GM12878 (cell line): ENCODE results near the gene APCDD1. TPM values are rescaled to one million over a fixed set of nuclear protein-coding genes. Genes with fewer than 3 reads are reported as not detected.

ENCODE experiments used
- ATAC-seq: fragments of 200-7000 bp; cut with Tn5 transposase; 3 replicates; pipeline ENCODE4 v1.9.1; 2020; ENCODE audit warnings: mild to moderate bottlenecking, moderate library complexity
- BruUV-seq: library from RNA; stranded (reverse); fragments of 400-500 nt; replicated peaks from 2 replicates; lab custom pipeline; 2021; lab: Mats Ljungman, UMichigan
- CTCF ChIA-PET: fragments of 300-600 bp; sonication (Branson Sonifier 250); formaldehyde crosslinking; extraction: SDS; loops from one replicate; lab custom pipeline; 2021; ENCODE audit warnings: inconsistent platforms; lab: Yijun Ruan, JAX
- POLR2A ChIA-PET: fragments of 350-600 bp; formaldehyde crosslinking; extraction: SDS; loops from one replicate; lab custom pipeline; 2021; ENCODE audit warnings: inconsistent platforms; lab: Charles Lee
- RAD21 ChIA-PET: fragments of 300-600 bp; sonication (Branson Sonifier 250); formaldehyde crosslinking; loops from one replicate; lab custom pipeline; 2023; ENCODE audit warnings: antibody characterized with exemption; ENCODE audit not compliant: unreplicated experiment; lab: Charles Lee
- SMC1A ChIA-PET: fragments of 300-600 bp; sonication (Branson Sonifier 250); formaldehyde crosslinking; loops from one replicate; lab custom pipeline; 2023; ENCODE audit not compliant: unreplicated experiment, uncharacterized antibody; lab: Charles Lee
- DNase-seq: peaks from one replicate; pipeline ENCODE4 v3.0.0-alpha.2; 2011; ENCODE audit warnings: low read depth, low spot score
- FAIRE-seq: peaks from 3 replicates; lab custom pipeline; 2011; peaks lifted over from hg19 to GRCh38; lab: Jason Lieb, UNC
- H2AFZ ChIP-seq: 2 replicates; pipeline ENCODE4 v1.6.0; 2011; ENCODE audit warnings: low read depth, low read length, control low read depth; ENCODE audit not compliant: control insufficient read depth
- H3K27ac ChIP-seq: 2 replicates; pipeline ENCODE4 v1.5.1; 2011; ENCODE audit warnings: control low read depth; ENCODE audit not compliant: control insufficient read depth, insufficient read depth
- H3K27me3 ChIP-seq, 2 experiments: replicated peaks in 1 of 2; 2 replicates each; pipeline versions ENCODE4 v1.6.0 to v1.6.1; 2011; ENCODE audit warnings: low read length in 1 of 2; ENCODE audit not compliant: control insufficient read depth in 2 of 2, insufficient read depth in 2 of 2
- H3K36me3 ChIP-seq, 2 experiments: 2 replicates each; pipeline ENCODE4 v1.5.1; 2011; ENCODE audit warnings: low read length in 1 of 2; ENCODE audit not compliant: control insufficient read depth in 2 of 2, insufficient read depth in 2 of 2
- H3K4me1 ChIP-seq: 2 replicates; pipeline ENCODE4 v1.6.1; 2011; ENCODE audit warnings: mild to moderate bottlenecking, low read length, moderate library complexity, mixed read lengths; ENCODE audit not compliant: control insufficient read depth, insufficient read depth
- H3K4me2 ChIP-seq: 2 replicates; pipeline ENCODE4 v1.6.0; 2011; ENCODE audit warnings: control low read depth; ENCODE audit not compliant: control insufficient read depth, insufficient read depth
- H3K4me3 ChIP-seq: fragments of 200-600 bp; sonication (generic); 2 replicates; pipeline ENCODE4 v1.5.1; 2016
- H3K79me2 ChIP-seq: 2 replicates; pipeline ENCODE4 v1.6.0; 2011; ENCODE audit warnings: low read length; ENCODE audit not compliant: control insufficient read depth, insufficient read depth
- H3K9ac ChIP-seq: 2 replicates; pipeline ENCODE4 v1.8.0; 2011; ENCODE audit warnings: low read length, control low read depth, mixed read lengths; ENCODE audit not compliant: control insufficient read depth, insufficient read depth
- H3K9me3 ChIP-seq: replicated peaks from 3 replicates; pipeline ENCODE4 v1.5.1; 2011; ENCODE audit warnings: mild to moderate bottlenecking, low read length; ENCODE audit not compliant: control insufficient read depth, insufficient read depth
- H4K20me1 ChIP-seq: 2 replicates; pipeline ENCODE4 v1.6.0; 2011; ENCODE audit not compliant: control insufficient read depth, insufficient read depth
- ATF2 ChIP-seq: IDR thresholded peaks from 2 replicates; pipeline ENCODE4 v1.6.1; 2012; ENCODE audit warnings: low read length, inconsistent platforms
- BMI1 ChIP-seq: fragments of 450-650 bp; IDR thresholded peaks from 2 replicates; pipeline ENCODE4 v1.6.1; 2016; ENCODE audit warnings: mild to moderate bottlenecking, moderate library complexity, borderline replicate concordance
- FOS ChIP-seq: IDR thresholded peaks from 3 replicates; pipeline ENCODE4 v1.6.1; 2011; ENCODE audit warnings: borderline replicate concordance; ENCODE audit not compliant: insufficient read length; ENCODE audit errors: extremely low read depth
- GABPA ChIP-seq: IDR thresholded peaks from 2 replicates; pipeline ENCODE4 v1.6.1; 2014; ENCODE audit warnings: antibody characterized with exemption, low read depth, mild to moderate bottlenecking, inconsistent platforms
- HCFC1 ChIP-seq: fragments of 150-350 bp; IDR thresholded peaks from 2 replicates; pipeline ENCODE4 v1.6.1; 2014; ENCODE audit warnings: low read length
- JUND ChIP-seq: IDR thresholded peaks from 2 replicates; pipeline ENCODE4 v1.6.1; 2012; ENCODE audit warnings: low read depth, mild to moderate bottlenecking, low read length, improper control_type of control experiment, moderate library complexity
- NBN ChIP-seq: fragments of 450-650 bp; IDR thresholded peaks from 2 replicates; pipeline ENCODE4 v1.6.1; 2016
- PKNOX1 ChIP-seq: fragments of 450-650 bp; IDR thresholded peaks from 2 replicates; pipeline ENCODE4 v1.6.1; 2016; ENCODE audit warnings: mild to moderate bottlenecking
- PML ChIP-seq: IDR thresholded peaks from 2 replicates; pipeline ENCODE4 v1.6.1; 2012; ENCODE audit warnings: low read length, inconsistent platforms
- POLR2A ChIP-seq: IDR thresholded peaks from 2 replicates; pipeline ENCODE4 v1.6.1; 2011; ENCODE audit warnings: low read depth, mild to moderate bottlenecking, low read length
- POLR2AphosphoS2 ChIP-seq: IDR thresholded peaks from 2 replicates; pipeline ENCODE4 v1.6.1; 2011; ENCODE audit warnings: low read depth, mild to moderate bottlenecking, low read length, improper control_type of control experiment, moderate library complexity
- SPI1 ChIP-seq: IDR thresholded peaks from 2 replicates; pipeline ENCODE4 v1.6.1; 2011; ENCODE audit warnings: low read depth, mild to moderate bottlenecking, low read length, moderate library complexity, borderline replicate concordance; ENCODE audit not compliant: insufficient read depth
- TAF1 ChIP-seq: IDR thresholded peaks from 2 replicates; pipeline ENCODE4 v1.6.1; 2011; ENCODE audit warnings: mild to moderate bottlenecking, low read depth, low read length, borderline replicate concordance
- ZNF217 ChIP-seq: fragments of 450-650 bp; IDR thresholded peaks from 2 replicates; pipeline ENCODE4 v1.6.1; 2017; ENCODE audit warnings: antibody characterized with exemption, mild to moderate bottlenecking
- ZNF592 ChIP-seq: fragments of 450-650 bp; IDR thresholded peaks from 2 replicates; pipeline ENCODE4 v1.6.1; 2017; ENCODE audit warnings: mild to moderate bottlenecking, moderate library complexity
- in situ Hi-C: fragments of 300-500 bp; cut with MboI; formaldehyde crosslinking; loops from 9 replicates; pipeline ENCODE4 v1.14.3; 2018; ENCODE audit warnings: mixed read lengths
- intact Hi-C: fragments of 100-400 bp; cut with micrococcal nuclease; formaldehyde crosslinking; loops from one replicate; pipeline ENCODE4 v1.14.2; 2022; ENCODE audit not compliant: unreplicated experiment
- polyA plus RNA-seq, 11 experiments: library from polyadenylated mRNA; depleted of rRNA in 4 of 11; unstranded in 6 of 11; stranded (reverse) in 5 of 11; fragments of >200 nt; fragmentation: Nextera tagmentation in 4 of 11; fragmentation: Illumina TruSeq in 1 of 11; extraction: Ambion mirVana in 4 of 11; extraction: Trizol in 1 of 11; gene quantifications; 1 replicate in 1 of 11; 2 replicates in 10 of 11; pipeline versions ENCODE4 v1.2.1 to v1.2.3, GENCODE V29; 2011 to 2016; ENCODE audit warnings: inconsistent platforms in 2 of 11, missing spikeins in 2 of 11, low read depth in 1 of 11
- total RNA-seq, 4 experiments: library from RNA; depleted of rRNA in 3 of 4; stranded (reverse); fragments of >200 nt in 3 of 4; fragmentation: Illumina TruSeq in 1 of 4; extraction: Trizol in 1 of 4; gene quantifications; 2 replicates each; pipeline versions ENCODE4 v1.2.1 to v1.2.3, GENCODE V29; 2013 to 2021

APCDD1 gene
- total and polyA plus RNA-seq, 10 of the 15 experiments (the other 5 are each of a cell fraction or from before 2014, with no cell fraction given), result not detected

GRCh38 chr18:10497206-10497749, 42.8 kb downstream of the APCDD1 start:
- no peak overlapping the region for H3K4me3 ChIP-seq
- ChIA-PET RAD21 (interaction anchor here (0.7 to 1.5 kb wide), 2 partner anchors 11 to 21 kb away, joined by 3 to 5 read pairs; no protein-coding TSS in a partner anchor), POLR2A (interaction anchor here (0.8 kb wide), 1 partner anchor 26 kb away, joined by 3 read pairs; no protein-coding TSS in a partner anchor), SMC1A (interaction anchor here (1.1 to 11.3 kb wide), 3 partner anchors 14 to 20 kb away, joined by 4 to 67 read pairs (median 8); no protein-coding TSS in a partner anchor), CTCF (interaction anchor here (1.4 kb wide), 1 partner anchor 11 kb away, joined by 5 read pairs; no protein-coding TSS in a partner anchor)
- H3K4me2 ChIP-seq, result no peak overlapping the region
- no peak overlapping the region for H2AFZ ChIP-seq
- BruUV-seq, result no TSS peak
- H3K9me3 ChIP-seq, result no peaks in the 10 kb centered on the region
- H3K4me1 ChIP-seq, result no peaks in the 10 kb centered on the region
- H3K9ac ChIP-seq, result no peak overlapping the region
- H3K27me3 ChIP-seq, result no peaks in the 10 kb centered on the region; a peak in 2 of 4 replicates
- no peak for DNase-seq
- no peaks in the 10 kb centered on the region for H3K79me2 ChIP-seq
- no peaks in the 10 kb centered on the region for H3K36me3 ChIP-seq
- no peak for ATAC-seq
- intact Hi-C loops (no loop called here), in situ Hi-C loops (no loop called here)
- FAIRE-seq, result no peak
- H3K27ac ChIP-seq, result no peak overlapping the region
- no peak for TF ChIP-seq ZNF217
- no peak for TF ChIP-seq GABPA
- no peak for TF ChIP-seq PKNOX1
- no peak for TF ChIP-seq JUND
- no peak for TF ChIP-seq BMI1
- no peak for TF ChIP-seq SPI1
- TF ChIP-seq PML, result no peak
- TF ChIP-seq NBN, result no peak
- no peak for TF ChIP-seq ATF2
- TF ChIP-seq HCFC1, result no peak
- no peak for TF ChIP-seq POLR2A
- no peak for TF ChIP-seq TAF1
- TF ChIP-seq ZNF592, result no peak
- no peak for TF ChIP-seq POLR2AphosphoS2
- no peak for TF ChIP-seq FOS
- H4K20me1 ChIP-seq, result no peaks in the 10 kb centered on the region
